K562 (cell line): Measurements from ENCODE around the gene PRF1. TPM values are rescaled to one million over a fixed set of nuclear protein-coding genes. Genes with fewer than 3 reads are reported as not detected.

Experiments used
- ATAC-seq: fragments of 200-7000 bp; cut with Tn5 transposase; 3 replicates; pipeline ENCODE4 v1.9.1; 2020; ENCODE audit warnings: moderate library complexity
- BruUV-seq: library from RNA; stranded (reverse); fragments of 400-500 nt; replicated peaks from 2 replicates; lab custom pipeline; 2021; lab: Mats Ljungman, UMichigan
- CTCF ChIA-PET: fragments of 300-600 bp; formaldehyde crosslinking; extraction: SDS; loops from one replicate; lab custom pipeline; 2021; ENCODE audit warnings: low intra/inter-chr PET ratio; lab: Yijun Ruan, JAX
- POLR2A ChIA-PET: fragments of 300-600, 350-650 bp; sonication (Branson Sonifier 250); formaldehyde crosslinking; extraction: SDS; loops from one replicate; lab custom pipeline; 2021; ENCODE audit warnings: antibody characterized with exemption, inconsistent platforms; lab: Yijun Ruan, JAX
- DNase-seq, 4 experiments: peaks; one replicate each; pipeline versions ENCODE4 v3.0.0 to v3.0.0-alpha.2; 2011 to 2018; ENCODE audit warnings: low spot score in 3 of 4, mixed read lengths in 3 of 4; ENCODE audit errors: extremely low read depth in 1 of 4
- FAIRE-seq: peaks from 2 replicates; lab custom pipeline; 2011; peaks lifted over from hg19 to GRCh38; lab: Jason Lieb, UNC
- H2AFZ ChIP-seq: 2 replicates; pipeline ENCODE4 v1.6.0; 2011; ENCODE audit warnings: low read depth, low read length, control low read depth, inconsistent platforms
- H3K27ac ChIP-seq: fragments of 200-600 bp; 3 replicates; pipeline ENCODE4 v1.8.0; 2011; ENCODE audit warnings: low read depth, mild to moderate bottlenecking, control low read depth, inconsistent platforms, low read length, moderate library complexity, mixed read lengths; ENCODE audit errors: extremely low read depth
- H3K27me3 ChIP-seq, 2 experiments: fragments of 300-600 bp in 1 of 2; 2 replicates in 1 of 2; 3 replicates in 1 of 2; pipeline versions ENCODE4 v1.6.0 to v1.8.0; 2011; ENCODE audit warnings: inconsistent platforms in 2 of 2, low read length in 2 of 2, mild to moderate bottlenecking in 1 of 2, mixed read lengths in 1 of 2, moderate library complexity in 1 of 2; ENCODE audit not compliant: control insufficient read depth in 2 of 2, insufficient read depth in 2 of 2
- H3K36me3 ChIP-seq: fragments of 300-600 bp; 3 replicates; pipeline ENCODE4 v1.8.0; 2011; ENCODE audit warnings: mild to moderate bottlenecking, low read length, inconsistent platforms; ENCODE audit not compliant: control insufficient read depth, insufficient read depth
- H3K4me1 ChIP-seq, 2 experiments: fragments of 200-600 bp in 1 of 2; replicated peaks in 1 of 2; 2 replicates in 1 of 2; 3 replicates in 1 of 2; pipeline versions ENCODE4 v1.5.1 to v1.8.0; 2011; ENCODE audit warnings: inconsistent platforms in 2 of 2, low read length in 2 of 2, mild to moderate bottlenecking in 1 of 2, mixed read lengths in 1 of 2, moderate library complexity in 1 of 2; ENCODE audit not compliant: control insufficient read depth in 2 of 2, insufficient read depth in 2 of 2
- H3K4me2 ChIP-seq: 2 replicates; pipeline ENCODE4 v1.6.1; 2011; ENCODE audit warnings: low read length, control low read depth, inconsistent platforms, mixed read lengths; ENCODE audit not compliant: insufficient read depth
- H3K4me3 ChIP-seq: fragments of 200-600 bp; sonication (generic), shearing (Covaris generic); 2 replicates; pipeline ENCODE4 v1.5.1; 2016; ENCODE audit warnings: control low read depth, inconsistent platforms
- H3K79me2 ChIP-seq: fragments of 200-600 bp; 3 replicates; pipeline ENCODE4 v1.8.0; 2011; ENCODE audit warnings: low read length, inconsistent platforms; ENCODE audit not compliant: control insufficient read depth, insufficient read depth
- H3K9ac ChIP-seq, 2 experiments: 2 replicates each; pipeline versions ENCODE4 v1.6.0 to v1.6.1; 2011; ENCODE audit warnings: low read depth in 2 of 2, low read length in 2 of 2, control low read depth in 1 of 2, inconsistent platforms in 1 of 2, mild to moderate bottlenecking in 1 of 2, mixed read lengths in 1 of 2; ENCODE audit not compliant: insufficient read depth in 1 of 2
- H3K9me1 ChIP-seq: one replicate; pipeline ENCODE4 v1.6.0; 2011; ENCODE audit warnings: inconsistent platforms, mild to moderate bottlenecking, low read length, moderate library complexity; ENCODE audit not compliant: control insufficient read depth, insufficient read depth
- H3K9me3 ChIP-seq: replicated peaks from 2 replicates; pipeline ENCODE4 v1.5.1; 2011; ENCODE audit warnings: low read depth, low read length, inconsistent platforms; ENCODE audit not compliant: control insufficient read depth, insufficient read depth
- H4K20me1 ChIP-seq: replicated peaks from 2 replicates; pipeline ENCODE4 v1.6.1; 2011; ENCODE audit warnings: low read length, inconsistent platforms, mixed read lengths; ENCODE audit not compliant: control insufficient read depth, insufficient read depth
- CAMTA2 ChIP-seq: fragments of 250-450 bp; sonication (Bioruptor Pico); conservative IDR thresholded peaks from 2 replicates; pipeline ENCODE4 v1.5.1; 2022
- ESRRA ChIP-seq: fragments of 450-650 bp; IDR thresholded peaks from 2 replicates; pipeline ENCODE4 v1.6.1; 2014; ENCODE audit warnings: low read depth, mild to moderate bottlenecking, moderate library complexity, borderline replicate concordance
- GATA2 ChIP-seq: sonication (generic); formaldehyde crosslinking; IDR thresholded peaks from 2 replicates; pipeline ENCODE4 v1.4.0; 2020; ENCODE audit warnings: mild to moderate bottlenecking, missing genetic modification reagents
- KDM1A ChIP-seq, 2 experiments: fragments of 450-650 bp; IDR thresholded peaks; 2 replicates each; pipeline ENCODE4 v1.6.1; 2016; ENCODE audit warnings: mild to moderate bottlenecking in 2 of 2
- MCM3 ChIP-seq: fragments of 450-650 bp; IDR thresholded peaks from 2 replicates; pipeline ENCODE4 v1.6.1; 2016
- RAD51 ChIP-seq: fragments of 450-650 bp; IDR thresholded peaks from 2 replicates; pipeline ENCODE4 v1.7.1; 2016; ENCODE audit warnings: low read depth, mild to moderate bottlenecking, borderline replicate concordance
- SETDB1 ChIP-seq: IDR thresholded peaks from one replicate; pipeline ENCODE4 v1.6.1; 2012; ENCODE audit warnings: low read length, control low read depth, inconsistent platforms
- SIRT6 ChIP-seq: IDR thresholded peaks from one replicate; pipeline ENCODE4 v1.6.1; 2012; ENCODE audit warnings: low read depth, mild to moderate bottlenecking, control low read depth, inconsistent platforms, low read length, moderate library complexity
- TOE1 ChIP-seq, 2 experiments: fragments of 450-650 bp in 1 of 2; sonication (generic) in 1 of 2; formaldehyde crosslinking in 1 of 2; IDR thresholded peaks; 2 replicates each; pipeline versions ENCODE4 v1.7.1 to v1.8.0; 2016 to 2022; ENCODE audit warnings: borderline replicate concordance in 2 of 2, mild to moderate bottlenecking in 2 of 2, antibody characterized with exemption in 1 of 2, inconsistent platforms in 1 of 2, low read depth in 1 of 2, missing genetic modification reagents in 1 of 2, moderate library complexity in 1 of 2
- YBX1 ChIP-seq: fragments of 450-650 bp; IDR thresholded peaks from 2 replicates; pipeline ENCODE4 v1.7.1; 2016; ENCODE audit warnings: mild to moderate bottlenecking
- ZFPM2 ChIP-seq: fragments of 250-450 bp; sonication (Bioruptor Pico); IDR thresholded peaks from 2 replicates; pipeline ENCODE4 v1.5.1; 2022; ENCODE audit warnings: mild to moderate bottlenecking
- ZHX1 ChIP-seq: fragments of 150-350 bp; conservative IDR thresholded peaks from 2 replicates; pipeline ENCODE4 v1.6.1; 2014; ENCODE audit warnings: low read length
- ZNF239 ChIP-seq: fragments of 250-450 bp; sonication (Bioruptor Pico); IDR thresholded peaks from 2 replicates; pipeline ENCODE4 v1.4.0; 2020; ENCODE audit warnings: mild to moderate bottlenecking
- ZNF274 ChIP-seq: IDR thresholded peaks from 2 replicates; pipeline ENCODE4 v1.6.1; 2011; ENCODE audit warnings: low read depth, mild to moderate bottlenecking, low read length, moderate library complexity, borderline replicate concordance
- ZNF395 ChIP-seq: fragments of 200-800 bp; sonication (Bioruptor generic); IDR thresholded peaks from 2 replicates; pipeline ENCODE4 v1.6.1; 2017; ENCODE audit warnings: missing genetic modification characterization, missing compliant biosample characterization
- ZNF449 ChIP-seq: fragments of 250-450 bp; sonication (Bioruptor Pico); IDR thresholded peaks from 2 replicates; pipeline ENCODE4 v1.8.0; 2022; ENCODE audit warnings: moderate library complexity, mild to moderate bottlenecking, inconsistent platforms
- ZNF584 ChIP-seq: fragments of 200-800 bp; sonication (Bioruptor generic); IDR thresholded peaks from 2 replicates; pipeline ENCODE4 v1.6.1; 2016; ENCODE audit warnings: low read depth, mild to moderate bottlenecking, missing genetic modification characterization, missing compliant biosample characterization
- ZNF696 ChIP-seq: fragments of 250-450 bp; sonication (Bioruptor Pico); conservative IDR thresholded peaks from 2 replicates; pipeline ENCODE4 v1.4.0; 2020; ENCODE audit warnings: mild to moderate bottlenecking, moderate library complexity
- ZNF780A ChIP-seq: fragments of 250-450 bp; sonication (Bioruptor Pico); IDR thresholded peaks from 2 replicates; pipeline ENCODE4 v1.5.0; 2021; ENCODE audit warnings: mild to moderate bottlenecking
- WGBS: fragments of 100-300 bp; shearing (Covaris generic); methylation state at CpG from one replicate; pipeline ENCODE4 v1.1.6; 2016; ENCODE audit warnings: low coverage, mixed read lengths; ENCODE audit not compliant: insufficient coverage; ENCODE audit errors: missing lambda C conversion rate; 5-methylcytosine and 5-hydroxymethylcytosine counted together
- in situ Hi-C: fragments of 300-500 bp; cut with MboI; formaldehyde crosslinking; loops from 4 replicates; pipeline ENCODE4 v1.15.0; 2018; ENCODE audit warnings: inconsistent platforms, mixed read lengths
- intact Hi-C: fragments of 100-400 bp; cut with micrococcal nuclease; formaldehyde crosslinking; loops from 2 replicates; pipeline ENCODE4 v1.14.2; 2022
- polyA plus RNA-seq, 8 experiments: library from polyadenylated mRNA; depleted of rRNA in 4 of 8; stranded (reverse) in 5 of 8; unstranded in 3 of 8; fragments of >200 nt; fragmentation: Nextera tagmentation in 2 of 8; fragmentation: Illumina TruSeq in 1 of 8; extraction: Ambion mirVana in 2 of 8; extraction: Trizol in 1 of 8; gene quantifications; 2 replicates each; pipeline versions ENCODE4 v1.2.1 to v1.2.3, GENCODE V29; 2011 to 2014; ENCODE audit warnings: inconsistent platforms in 1 of 8, missing spikeins in 1 of 8
- total RNA-seq, 7 experiments: library from RNA; depleted of rRNA in 6 of 7; stranded (reverse); fragments of >200 nt in 6 of 7; fragmentation: Illumina TruSeq in 2 of 7; extraction: Trizol in 2 of 7; gene quantifications; 2 replicates each; pipeline versions ENCODE4 v1.2.1 to v1.2.3, GENCODE V29; 2011 to 2021; ENCODE audit warnings: low replicate concordance in 1 of 7

The PRF1 gene
- total and polyA plus RNA-seq, 9 of the 15 experiments (the other 6 are each of a cell fraction or from before 2014, with no cell fraction given): 3.8 to 8.6 (median 6.3) TPM

- no peak overlapping the region for H3K4me3 ChIP-seq
- H2AFZ ChIP-seq: peak overlapping the region; percentile 81
- H3K4me2 ChIP-seq: peak overlapping the region; percentile 50
- H3K36me3 ChIP-seq: no peaks in the 10 kb centered on the region
- no peaks in the 10 kb centered on the region for H4K20me1 ChIP-seq
- H3K4me1 ChIP-seq: peaks cover 40 to 57% of the 10 kb centered on the region in 2 experiments
- intact Hi-C loops: loop anchor here (5.0 kb wide), 1 partner anchor 42 kb away; no protein-coding TSS in a partner anchor
- peaks cover 4% of the 10 kb centered on the region for H3K9me1 ChIP-seq
- in situ Hi-C loops: no loop called here
- H3K9me3 ChIP-seq: no peaks in the 10 kb centered on the region
- no peaks in the 10 kb centered on the region for H3K79me2 ChIP-seq
- ChIA-PET POLR2A (interaction anchor here (0.7 to 2.0 kb wide), 4 partner anchors 10 to 98 kb away, joined by 3 to 19 read pairs (median 8); no protein-coding TSS in a partner anchor), CTCF (no interaction called here)
- ATAC-seq: peak; percentile 34
- FAIRE-seq: no peak
- no TSS peak for BruUV-seq
- peak overlapping the region in 1 of 2 experiments; percentile 47; a peak in 2 of 4 replicates for H3K9ac ChIP-seq
- 28% methylated on average over 4 of the region's 4 CpGs for whole genome bisulfite sequencing
- H3K27ac ChIP-seq: peak overlapping the region; percentile 70; the same call in 1 of the 3 replicates
- H3K27me3 ChIP-seq: no peaks in the 10 kb centered on the region
- DNase-seq: no peak
- no peak for TF ChIP-seq TOE1 (IDR thresholded peaks at IDR 0.05; ENCODE audit: borderline replicate concordance)
- TF ChIP-seq TOE1 (CRISPR knock-in tag; IDR thresholded peaks at IDR 0.05; ENCODE audit: borderline replicate concordance, low read depth): peak; percentile 45; the same call in 1 of the 2 replicates
- TF ChIP-seq SETDB1: no peak
- TF ChIP-seq ZNF780A (CRISPR knock-in tag): no peak
- 0 out of 2 replicates have a peak, but pooled peaks have one; percentile 15 for TF ChIP-seq GATA2 (CRISPR knock-in tag)
- TF ChIP-seq MCM3: no peak
- TF ChIP-seq ZFPM2 (CRISPR knock-in tag): no peak
- TF ChIP-seq ESRRA: no peak
- TF ChIP-seq ZNF449 (CRISPR knock-in tag): no peak
- TF ChIP-seq CAMTA2 (CRISPR knock-in tag): no peak
- no peak for TF ChIP-seq ZNF239 (CRISPR knock-in tag)
- TF ChIP-seq ZNF696 (CRISPR knock-in tag): no peak
- no peak for TF ChIP-seq ZHX1
- no peak for TF ChIP-seq ZNF584 (CRISPR knock-in tag)
- TF ChIP-seq RAD51: no peak
- no peak for TF ChIP-seq YBX1
- TF ChIP-seq KDM1A (IDR thresholded peaks at IDR 0.05): no peak
- TF ChIP-seq ZNF395: no peak
- no peak for TF ChIP-seq ZNF274
- no peak for TF ChIP-seq SIRT6
Observed at GRCh38 chr10:70575486-70575873, 27.1 kb downstream of the PRF1 start.
